ENCODE measurements around the gene RPL29.
A peak's percentile ranks its signal among the peaks of the same experiment; 100 is the strongest.
"Not testable (repeated sequence)": the region's sequence is repeated elsewhere in the genome, so short reads cannot be mapped to it uniquely, and the experiment has no call there.

The RPL29 gene

DNA sequence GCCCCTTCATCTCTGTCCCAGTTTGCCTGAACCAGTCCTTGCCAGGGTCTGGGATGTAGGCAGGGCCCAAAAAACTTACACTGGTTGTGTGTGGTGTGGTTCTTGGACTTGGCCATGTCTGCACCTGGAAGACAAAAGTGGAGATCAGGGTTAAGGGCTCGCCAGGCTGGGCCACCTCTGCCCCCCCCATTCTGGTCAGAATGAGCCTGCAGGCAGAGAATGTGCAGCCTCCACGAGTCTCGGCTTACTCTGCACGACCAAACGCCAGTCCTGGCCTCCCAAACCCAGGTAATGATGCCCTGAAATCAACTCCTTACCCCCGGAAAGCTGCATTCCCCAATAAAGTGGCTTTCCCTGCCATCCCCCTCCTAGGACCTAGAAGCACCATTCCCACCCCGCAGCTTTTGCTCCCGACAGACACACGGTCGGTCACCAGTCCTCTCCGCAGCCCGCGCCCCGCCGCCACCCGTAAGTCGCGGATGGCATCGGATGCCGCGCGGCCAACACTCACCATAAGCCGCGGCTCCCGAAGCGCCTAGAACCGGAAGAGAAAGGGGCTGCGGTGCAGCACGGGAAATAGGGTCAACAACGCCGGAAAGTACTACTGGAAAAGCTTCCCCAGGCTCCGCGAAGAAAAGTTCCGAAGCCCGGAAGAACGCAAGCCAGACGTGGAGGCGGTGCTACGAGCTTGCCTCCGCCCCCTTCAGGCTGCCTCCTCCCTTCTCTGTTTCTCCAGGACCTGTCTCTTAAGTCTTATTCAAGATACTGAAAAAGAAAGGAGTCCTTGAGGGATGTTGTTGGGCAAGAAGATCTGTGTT is at the start of gene RPL29:
Gene RPL29 (minus strand): TSS at position 550 of the 818 bp plus-strand sequence. CDS start 434 bp downstream, at position 116.
- peak; percentile 93 for DNase-seq (ENCODE audit: low spot score)

DNA sequence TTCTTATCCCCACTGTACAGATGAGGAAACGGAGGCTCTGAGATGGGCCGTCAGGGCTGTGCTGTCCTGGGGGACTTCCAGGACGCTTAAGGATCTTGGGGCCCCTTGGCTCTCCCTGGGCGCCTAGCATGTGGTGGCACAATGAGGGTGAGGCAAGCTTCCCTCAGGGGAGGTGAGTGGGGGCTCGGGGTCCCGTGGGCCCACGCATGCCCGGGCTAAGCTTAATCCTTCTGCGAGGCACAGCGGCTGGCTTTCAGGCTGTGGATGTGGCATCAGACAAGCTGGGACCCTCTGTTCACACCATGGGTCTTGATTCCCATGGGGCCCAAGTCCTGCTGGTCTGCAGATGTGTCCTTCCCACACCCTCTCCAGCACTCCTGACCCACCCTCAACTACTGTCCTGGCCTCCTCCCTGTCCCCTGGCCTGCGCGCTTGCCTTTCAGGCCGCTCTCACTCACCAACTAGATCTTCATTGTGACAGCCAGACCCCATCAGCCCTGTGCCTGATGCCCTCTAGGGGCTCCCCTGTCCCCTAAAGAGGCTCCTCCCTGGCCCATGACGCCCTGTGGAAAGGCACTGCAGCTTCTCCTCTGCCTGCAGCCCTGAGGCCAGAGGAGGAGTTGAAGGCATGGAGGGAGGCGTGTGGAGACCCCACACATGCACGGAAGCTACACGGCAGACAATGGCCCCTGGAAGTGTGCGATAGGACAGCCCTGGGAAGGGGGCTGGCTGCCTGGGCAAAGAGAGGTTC is 49.3 kb upstream of the RPL29 start:
- no peak for DNase-seq (ENCODE audit: low spot score)

DNA sequence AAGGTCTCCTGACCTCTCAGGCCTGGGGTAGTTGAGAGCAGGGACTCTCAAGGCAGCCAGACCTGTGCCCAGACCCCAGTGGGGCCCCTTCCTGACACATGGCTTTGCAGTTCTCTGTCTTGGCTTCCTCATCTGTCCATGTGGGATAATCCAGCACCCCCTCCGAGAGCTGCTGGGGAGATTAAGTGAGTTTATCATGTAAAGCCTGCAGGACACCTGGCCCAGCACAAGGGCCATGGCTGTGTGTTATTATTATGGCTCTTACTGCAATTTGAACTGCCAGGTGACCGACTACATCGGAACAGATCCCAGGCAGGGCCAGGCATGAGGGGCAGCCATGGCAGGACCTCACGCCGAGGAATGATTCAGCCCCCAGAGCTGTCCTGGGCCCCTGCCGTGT is 48.1 kb upstream of the RPL29 start:
- DNase-seq (ENCODE audit: low spot score), result no peak

DNA sequence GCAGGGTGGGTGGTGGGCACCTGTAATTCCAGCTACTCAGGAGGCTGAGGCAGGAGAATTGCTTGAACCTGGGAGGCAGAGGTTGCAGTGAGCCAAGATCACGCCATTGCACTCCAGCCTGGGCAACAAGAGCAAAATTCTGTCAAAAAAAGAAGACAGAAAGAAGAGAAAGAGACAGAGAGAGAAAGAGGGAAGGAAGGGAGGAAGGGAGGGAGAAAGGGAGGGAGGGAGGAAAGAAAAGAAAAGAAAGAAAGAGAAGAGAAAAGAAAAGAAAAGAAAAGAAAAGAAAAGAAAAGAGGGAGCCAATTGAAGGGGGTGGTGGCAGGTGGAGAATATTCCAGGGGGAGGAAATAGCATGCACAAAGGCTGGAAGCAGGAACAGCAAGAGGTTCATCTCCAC is 47.3 kb upstream of the RPL29 start:
- not testable (repeated sequence) for DNase-seq (ENCODE audit: low spot score)

DNA sequence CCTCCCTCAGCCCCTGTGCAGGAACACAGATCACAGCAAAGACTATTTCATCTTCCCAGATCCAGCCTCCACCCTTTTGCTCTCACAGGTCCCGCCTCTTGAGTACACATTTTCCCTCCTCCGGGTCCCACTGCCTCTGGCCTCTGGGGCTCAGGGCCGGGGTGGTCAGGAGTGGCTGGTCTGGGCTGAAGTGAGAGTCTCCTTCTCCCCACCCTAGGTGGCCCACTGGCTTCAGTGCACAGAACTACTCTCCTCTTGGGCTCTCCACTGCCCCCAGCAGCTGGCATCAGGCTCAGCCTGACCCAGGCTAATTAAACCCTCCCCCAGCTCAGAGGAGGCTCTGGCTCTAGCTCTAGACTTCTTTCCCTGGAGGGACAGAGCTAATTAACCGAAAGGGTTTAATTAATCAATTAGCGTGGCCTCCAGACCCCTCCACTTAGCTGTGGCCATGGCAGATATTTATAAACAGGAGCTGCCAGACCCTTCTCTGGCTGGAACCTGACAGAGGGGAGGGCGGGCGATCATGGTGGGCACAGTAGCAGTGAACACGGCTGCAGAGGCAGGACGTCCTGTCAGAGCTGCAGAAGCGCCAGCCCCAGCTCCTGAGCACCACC is 45.5 kb upstream of the RPL29 start:
- peak; percentile 90 for DNase-seq (ENCODE audit: low spot score)

DNA sequence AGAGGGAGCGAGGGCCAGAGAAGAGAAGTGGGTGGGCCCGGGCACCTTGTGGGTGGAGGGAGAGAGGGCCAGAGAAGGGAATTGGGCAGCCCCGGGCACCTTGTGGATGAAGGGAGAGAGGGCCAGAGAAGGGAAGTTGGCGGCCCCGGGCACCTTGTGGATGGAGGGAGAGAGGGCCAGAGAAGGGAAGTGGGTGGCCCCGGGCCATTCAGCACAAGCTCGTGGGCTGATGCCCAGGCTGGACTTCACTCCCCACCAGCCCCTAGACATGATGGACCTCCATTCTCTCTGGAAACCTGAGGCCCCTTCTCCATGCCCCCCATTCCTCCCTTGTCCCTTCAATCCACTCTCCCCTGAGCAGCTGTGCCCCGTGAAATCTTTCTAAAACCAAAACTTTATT is 44.9 kb upstream of the RPL29 start:
- peak; percentile 37 for DNase-seq (ENCODE audit: low spot score)

DNA sequence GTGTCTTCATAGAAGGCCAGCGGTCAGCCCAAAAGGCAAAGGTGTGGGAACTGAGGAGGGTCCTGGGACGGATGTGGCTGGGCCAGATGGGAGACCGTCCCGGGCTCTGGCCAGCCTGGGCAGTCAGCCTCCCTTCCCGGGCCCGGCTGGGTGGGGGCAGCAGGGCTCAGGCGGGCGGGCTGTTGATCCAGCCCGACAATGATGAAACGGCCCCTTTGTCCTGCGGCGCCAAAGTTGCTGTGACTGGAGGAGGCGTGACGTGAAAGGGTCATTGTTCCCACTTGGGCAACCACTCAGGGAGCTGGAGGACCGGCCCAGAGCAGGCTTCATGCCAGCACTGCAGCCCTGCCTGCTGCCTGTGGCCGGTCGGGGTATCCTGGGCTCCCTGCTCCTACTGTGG is 44.2 kb upstream of the RPL29 start:
- peak; percentile 98 for DNase-seq (ENCODE audit: low spot score)

DNA sequence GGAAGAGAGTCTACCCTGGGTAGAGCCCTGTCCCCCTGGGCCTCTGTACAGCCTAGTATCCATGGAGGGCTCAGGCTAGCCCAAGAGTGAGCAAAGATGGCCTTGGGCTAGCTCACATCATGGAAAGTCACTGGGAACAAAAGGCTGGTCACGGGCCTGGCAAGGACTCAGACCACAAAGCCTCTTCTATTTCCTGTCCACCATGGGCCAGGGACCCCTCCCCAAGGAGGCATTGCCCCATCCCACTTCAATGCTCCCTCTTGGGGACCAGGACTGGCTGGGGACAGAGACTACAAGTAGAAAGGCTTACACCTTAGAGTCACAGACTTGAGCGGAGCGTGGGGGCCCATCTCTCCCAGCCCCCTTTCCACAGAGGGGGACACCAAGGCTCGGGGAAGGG is 43.7 kb upstream of the RPL29 start:
- no peak for DNase-seq (ENCODE audit: low spot score)

DNA sequence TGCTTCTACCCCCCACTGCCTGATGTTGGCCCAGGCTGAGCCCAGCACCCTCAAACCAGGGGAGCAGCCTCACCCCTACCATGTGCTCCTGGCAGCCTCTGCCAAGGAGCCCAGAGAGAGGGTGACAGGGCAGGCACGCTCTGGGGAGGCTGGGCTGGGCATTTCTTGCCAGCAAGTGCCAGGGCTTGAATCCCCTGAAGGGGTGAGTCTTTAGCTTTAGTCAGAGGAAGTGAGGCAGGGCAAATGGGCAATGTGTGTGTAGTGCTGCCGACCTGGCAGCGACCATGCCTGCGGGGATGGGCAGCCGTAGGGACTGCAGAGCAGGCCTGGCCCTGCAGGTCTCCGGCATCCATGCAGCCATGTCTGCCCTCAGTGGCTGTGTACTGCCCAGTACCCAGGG is 42.5 kb upstream of the RPL29 start:
- no peak for DNase-seq (ENCODE audit: low spot score)

DNA sequence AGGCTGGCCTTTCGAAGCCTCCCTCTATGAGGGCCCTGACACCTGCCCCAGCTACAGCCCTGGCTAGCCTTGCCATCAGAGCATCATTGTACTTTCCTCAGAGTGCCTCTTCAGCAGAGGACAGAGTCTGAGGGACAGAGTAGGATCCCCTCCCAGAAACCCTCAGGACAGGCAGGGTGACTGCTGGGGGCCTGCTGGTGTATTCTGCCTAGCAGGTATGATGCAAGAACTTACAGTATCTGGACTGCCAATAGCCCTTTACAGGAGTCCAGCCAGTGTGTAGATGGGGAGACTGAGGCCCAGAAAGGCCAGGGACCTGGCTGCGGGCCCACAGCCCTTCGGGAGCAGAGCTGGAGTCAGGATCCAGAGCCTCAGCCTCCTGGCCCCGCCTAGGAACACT is 41.6 kb upstream of the RPL29 start:
- DNase-seq (ENCODE audit: low spot score), result no peak

DNA sequence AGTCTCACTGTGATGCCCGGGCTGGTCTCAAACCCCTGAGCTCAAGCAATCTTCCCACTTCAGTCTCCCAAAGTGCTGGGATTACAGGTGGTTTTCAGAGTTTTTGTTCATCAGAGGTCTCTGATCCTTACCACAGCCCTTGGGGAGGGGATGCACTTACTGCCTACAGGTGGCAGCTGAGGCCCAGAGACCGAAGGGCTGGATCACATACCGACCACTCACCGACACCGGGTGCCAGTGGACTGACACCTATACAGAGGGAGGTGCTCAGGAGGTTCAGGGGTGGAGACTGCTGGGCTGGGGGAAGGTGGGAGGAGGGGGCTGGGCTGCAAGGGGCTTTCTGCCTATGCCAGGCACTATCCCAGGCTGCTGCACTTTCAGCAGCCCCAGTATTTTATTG is 41.1 kb upstream of the RPL29 start:
- DNase-seq (ENCODE audit: low spot score), result no peak

DNA sequence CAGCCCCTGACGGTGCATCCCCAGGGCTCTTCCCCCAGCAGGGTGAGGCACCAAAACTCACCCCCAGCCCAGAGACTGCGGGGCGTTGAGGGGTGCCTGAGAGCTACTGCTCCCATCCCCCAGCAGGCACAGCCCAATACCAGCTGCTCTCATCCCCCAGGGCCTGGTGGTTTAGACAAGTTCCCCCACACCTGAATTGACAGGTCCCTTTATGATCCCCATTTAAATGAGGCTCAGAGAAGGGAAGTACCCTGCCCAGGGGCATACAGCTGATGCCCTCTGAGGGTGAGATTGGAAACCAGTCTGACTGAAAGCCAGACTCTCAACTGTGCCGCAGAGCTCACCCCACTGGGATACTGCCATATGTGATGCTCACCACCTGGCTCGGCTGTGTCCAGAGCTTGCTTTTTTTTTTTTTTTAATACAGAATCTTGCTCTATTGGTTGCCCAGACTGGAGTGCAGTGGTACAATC is 40.6 kb upstream of the RPL29 start:
- no peak for DNase-seq (ENCODE audit: low spot score)

DNA sequence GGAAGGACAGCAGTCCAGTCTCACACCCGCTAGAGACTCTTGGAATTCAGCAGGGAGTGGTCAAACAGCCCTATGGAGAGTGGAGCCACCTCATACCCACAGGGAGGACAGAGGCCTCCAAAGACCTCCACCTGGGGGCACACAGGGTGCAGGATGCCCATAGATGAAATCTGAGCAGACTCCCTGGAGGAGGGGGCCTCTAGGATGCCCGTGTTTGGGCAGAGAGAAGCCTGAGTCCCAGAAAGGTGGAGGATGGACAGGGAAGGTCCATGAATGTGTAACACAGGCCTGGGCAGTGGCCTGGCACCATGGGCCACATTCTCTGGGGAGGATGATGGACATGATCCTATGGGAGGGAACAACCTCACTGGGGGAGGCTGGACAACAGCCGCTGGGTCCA is 39.0 kb upstream of the RPL29 start:
- no peak for DNase-seq (ENCODE audit: low spot score)

DNA sequence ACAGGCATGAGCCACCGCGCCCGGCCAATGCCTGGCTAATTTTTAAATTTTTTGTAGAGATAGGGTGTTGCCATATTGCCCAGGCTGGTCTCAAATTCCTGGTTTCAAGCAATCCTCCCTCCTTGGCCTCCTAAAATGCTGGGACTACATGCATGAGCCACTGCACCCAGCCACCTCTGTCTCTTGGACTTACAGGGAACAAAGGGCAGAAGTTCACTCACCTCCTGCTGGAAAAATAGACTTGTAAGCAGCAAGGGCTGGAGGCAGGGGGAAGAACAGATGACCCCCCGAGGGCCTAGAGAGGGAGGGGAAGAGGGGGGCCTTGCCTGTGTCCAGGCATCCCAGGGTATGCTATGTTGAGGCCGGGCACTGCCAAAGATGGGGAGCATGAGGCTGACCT is 38.5 kb upstream of the RPL29 start:
- no peak for DNase-seq (ENCODE audit: low spot score)

DNA sequence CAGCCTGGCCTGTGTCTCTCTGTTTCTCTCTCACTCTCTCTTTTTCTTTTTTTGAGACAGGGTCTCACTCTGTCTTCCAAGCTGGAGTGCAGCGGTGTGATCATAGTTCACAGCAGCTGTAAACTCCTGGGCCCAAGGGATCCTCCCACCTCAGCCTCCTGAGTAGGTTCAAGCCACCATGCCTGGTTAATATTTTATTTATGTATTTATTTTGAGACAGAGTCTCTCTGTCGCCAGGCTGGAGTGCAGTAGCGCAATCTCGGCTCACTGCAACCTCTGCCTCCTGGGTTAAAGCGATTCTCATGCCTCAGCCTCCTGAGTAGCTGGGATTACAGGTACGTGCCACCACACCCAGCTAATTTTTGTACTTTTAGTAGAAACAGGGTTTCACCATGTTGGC is 38.1 kb upstream of the RPL29 start:
- not testable (repeated sequence) for DNase-seq (ENCODE audit: low spot score)

DNA sequence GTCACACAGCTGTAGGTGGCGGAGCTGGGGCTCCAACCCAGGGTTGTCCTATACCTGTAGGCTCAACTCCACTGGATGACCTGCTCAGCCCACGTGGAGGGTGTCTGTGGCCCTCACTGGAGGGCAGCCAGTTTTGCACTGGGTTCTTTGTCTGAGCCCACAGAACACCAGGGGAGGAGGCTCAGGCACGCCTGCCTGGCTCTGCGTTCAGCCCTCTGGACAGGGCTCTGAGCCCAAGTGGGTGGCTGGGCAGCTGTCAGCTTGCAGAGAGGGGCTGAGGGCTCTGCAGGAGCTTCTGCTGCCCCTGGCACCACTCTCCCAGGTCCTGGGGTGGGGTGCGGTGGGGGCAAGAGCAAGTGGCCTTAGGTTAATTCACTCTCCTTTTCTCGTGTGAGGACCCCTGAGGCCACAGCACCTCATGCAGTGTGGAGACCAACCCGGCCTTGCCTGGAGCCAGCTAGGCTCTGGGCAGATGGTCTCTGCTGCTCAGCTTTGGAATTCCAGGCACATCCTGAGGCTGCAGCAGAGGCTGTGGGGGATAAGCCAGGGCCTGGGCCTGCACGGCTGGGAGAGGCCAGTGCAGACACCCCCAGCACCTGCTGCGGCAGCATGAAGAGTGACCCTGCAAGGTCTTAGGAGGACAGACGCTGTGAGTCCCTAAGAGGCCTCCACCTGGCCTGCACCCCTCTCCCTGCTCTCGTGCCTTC is 37.2 kb upstream of the RPL29 start:
- DNase-seq (ENCODE audit: low spot score), result peak; percentile 40

DNA sequence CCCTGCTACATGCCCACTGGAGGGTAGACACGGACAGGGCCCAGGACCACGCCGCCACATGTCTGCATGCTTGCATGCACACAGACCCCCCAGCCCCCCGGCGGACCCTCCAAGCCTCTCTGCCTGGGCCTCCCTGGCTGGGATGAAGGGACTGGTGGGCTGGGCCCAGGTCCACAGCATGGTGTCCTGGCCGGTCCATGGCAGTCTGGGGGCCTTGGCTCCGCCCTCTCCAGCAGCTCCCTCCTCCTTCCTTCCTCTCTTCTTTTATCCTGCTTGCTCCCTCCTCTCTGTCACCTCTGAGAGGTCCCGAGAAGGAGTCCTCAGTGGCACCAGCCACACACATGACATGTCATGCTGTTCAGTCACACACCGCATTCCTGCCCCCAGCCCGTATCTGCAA is 36.2 kb upstream of the RPL29 start:
- DNase-seq (ENCODE audit: low spot score), result no peak

DNA sequence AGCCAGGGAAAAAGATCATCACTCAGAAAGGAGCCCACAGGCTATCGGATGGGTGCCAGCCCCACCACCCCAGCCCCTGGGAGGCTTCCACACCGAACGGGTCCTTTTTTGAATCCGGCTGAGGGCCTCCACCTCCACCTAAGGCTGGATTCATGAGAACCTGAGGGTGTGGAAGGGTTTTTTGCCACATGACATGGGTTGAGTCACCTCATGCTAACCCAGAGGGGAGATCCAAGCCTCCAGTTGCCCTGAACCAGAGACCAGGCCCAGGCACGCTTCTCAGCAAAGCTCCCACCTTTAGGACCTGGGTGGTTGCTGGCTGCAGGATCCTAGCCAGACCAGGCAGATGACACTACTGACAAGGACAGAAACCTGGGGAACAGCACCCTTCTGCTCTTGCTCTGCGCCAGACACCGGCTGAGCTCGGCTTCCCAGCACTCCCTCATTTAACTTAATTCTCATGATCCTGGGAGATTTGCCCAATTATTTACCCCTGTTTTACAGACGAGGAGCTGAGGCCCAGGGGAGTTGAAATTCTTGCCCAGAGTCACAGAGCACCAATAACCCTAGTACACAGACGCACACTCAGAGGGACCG is 35.1 kb upstream of the RPL29 start:
- no peak for DNase-seq (ENCODE audit: low spot score)

DNA sequence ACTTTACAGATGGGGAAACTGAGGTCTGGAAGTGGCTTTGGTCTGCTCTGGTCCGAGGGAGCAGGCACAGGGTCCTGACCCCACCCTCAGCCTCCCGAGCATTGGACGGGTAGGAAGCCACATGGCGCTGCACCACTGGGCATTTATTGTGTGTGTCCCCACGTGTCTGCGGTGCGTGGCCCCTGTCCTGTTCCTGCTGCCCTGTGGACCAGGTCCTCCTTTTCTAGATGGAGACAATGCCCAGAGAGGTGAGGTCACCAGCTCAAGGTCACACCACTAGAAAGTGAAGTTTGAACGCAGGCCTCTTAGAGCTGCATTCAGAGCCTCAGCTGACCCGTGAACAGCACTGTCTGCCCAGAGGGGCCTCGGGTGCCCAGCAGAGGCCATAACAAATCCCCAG is 33.8 kb upstream of the RPL29 start:
- DNase-seq (ENCODE audit: low spot score), result no peak

DNA sequence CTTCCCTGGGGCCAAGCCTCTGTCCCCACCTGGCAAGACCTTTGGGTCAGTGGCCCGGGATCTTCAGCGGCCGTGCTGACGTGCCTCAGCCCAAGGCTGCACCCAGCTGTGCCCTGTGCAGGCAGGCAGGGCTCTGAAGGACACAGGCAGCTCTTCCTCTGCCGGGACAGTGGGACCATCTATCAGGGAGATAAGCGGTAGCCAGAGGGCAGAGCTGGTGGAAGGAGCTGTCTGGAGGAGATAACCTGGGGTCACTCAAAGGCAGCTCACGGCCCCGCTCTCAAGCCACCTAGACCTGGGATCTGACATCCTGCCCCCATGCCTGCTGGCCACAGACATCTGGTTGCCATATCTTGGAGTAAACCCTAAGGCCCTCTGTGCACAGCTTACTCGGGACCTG is 33.4 kb upstream of the RPL29 start:
- no peak for DNase-seq (ENCODE audit: low spot score)

DNA sequence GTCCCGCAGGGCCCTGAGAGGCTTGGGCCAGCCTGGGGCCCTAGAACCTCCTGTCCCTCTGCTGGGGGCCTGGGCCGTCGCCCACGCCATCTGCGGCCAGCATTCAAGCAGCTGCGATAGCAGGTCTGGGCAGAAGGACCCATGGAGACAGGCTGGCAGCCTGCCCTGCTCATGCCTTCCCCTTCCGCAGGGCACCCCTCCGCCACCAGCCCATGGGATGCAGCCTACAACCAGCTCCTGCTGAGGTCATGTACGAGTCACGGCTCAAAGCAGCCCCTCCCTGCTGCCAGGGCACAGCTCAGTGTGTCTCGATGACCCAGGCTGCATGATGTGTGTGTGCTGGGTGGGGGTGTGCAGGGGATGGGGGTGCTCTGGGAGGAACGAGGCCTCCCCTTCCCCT is 32.9 kb upstream of the RPL29 start:
- peak; percentile 64 for DNase-seq (ENCODE audit: low spot score)

DNA sequence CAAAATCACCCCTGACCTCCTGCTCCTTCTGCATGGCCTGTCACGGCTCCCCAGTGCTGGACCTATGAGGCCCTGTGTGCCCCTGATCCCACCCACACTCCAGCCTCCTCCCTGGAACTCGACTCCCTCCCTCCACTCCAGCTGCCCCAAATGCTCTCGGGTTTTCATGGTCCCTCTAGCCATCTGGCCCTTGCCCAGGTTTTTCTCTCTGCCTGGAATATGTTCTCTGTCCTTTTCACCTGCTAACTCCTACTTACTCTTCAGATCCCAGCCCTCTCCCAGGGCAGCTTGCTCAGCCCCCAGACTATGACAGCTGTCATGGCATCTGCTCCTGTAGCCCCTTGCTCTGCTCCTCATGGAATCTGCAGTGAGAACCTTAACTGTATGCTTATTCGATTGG is 30.3 kb upstream of the RPL29 start:
- DNase-seq (ENCODE audit: low spot score), result no peak
